Ramos (cell line): ENCODE measurements around the gene ARL6IP6.

ENCODE experiments used
- in situ Hi-C: fragments of 300-500 bp; cut with MboI; formaldehyde crosslinking; loops from one replicate; pipeline ENCODE4 v1.14.3; 2022; ENCODE audit warnings: low sequenced_read_pairs; ENCODE audit not compliant: unreplicated experiment

Gene ARL6IP6

DNA sequence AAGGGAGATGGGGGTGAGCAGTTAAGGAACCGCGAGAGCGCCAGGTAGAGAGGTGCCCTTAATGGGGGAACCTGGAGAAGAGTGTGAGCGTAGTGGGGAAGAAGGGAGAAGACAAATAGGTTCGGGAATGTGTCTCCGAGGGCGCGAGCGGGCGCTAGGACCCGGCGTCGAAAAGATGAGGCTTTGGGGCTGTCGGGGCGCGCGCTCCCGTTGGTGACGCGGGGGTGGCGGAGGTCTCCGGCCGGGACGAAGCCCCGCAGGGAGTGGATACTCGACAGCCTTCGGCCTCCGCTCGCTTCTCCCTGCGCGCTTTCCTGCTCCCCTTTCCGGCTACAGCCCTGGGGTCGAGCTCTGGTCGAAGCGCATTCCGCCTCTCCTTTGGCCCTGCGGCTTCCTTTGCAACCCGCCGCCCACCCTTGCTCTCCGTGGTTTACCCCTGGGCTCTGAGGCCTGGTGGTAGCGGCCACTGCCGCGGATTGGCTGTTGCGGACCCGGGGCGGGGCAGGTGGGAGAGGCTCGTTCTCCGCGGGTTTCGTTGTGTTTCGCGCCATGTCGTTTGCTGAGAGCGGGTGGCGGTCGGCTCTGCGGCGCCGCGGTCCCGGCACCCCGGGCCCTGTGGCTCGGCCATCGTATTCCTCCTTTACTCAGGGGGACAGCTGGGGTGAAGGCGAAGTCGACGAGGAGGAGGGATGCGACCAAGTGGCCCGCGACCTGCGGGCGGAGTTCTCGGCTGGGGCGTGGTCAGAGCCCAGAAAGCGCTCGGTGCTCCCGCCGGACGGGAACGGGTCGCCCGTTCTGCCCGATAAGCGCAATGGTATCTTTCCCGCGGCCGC, at the start of gene ARL6IP6:
ARL6IP6 (plus strand) TSS at position 545 of the 833 bp plus-strand sequence; CDS start at position 550, 5 bp downstream.
- in situ Hi-C loops: no loop called here

DNA sequence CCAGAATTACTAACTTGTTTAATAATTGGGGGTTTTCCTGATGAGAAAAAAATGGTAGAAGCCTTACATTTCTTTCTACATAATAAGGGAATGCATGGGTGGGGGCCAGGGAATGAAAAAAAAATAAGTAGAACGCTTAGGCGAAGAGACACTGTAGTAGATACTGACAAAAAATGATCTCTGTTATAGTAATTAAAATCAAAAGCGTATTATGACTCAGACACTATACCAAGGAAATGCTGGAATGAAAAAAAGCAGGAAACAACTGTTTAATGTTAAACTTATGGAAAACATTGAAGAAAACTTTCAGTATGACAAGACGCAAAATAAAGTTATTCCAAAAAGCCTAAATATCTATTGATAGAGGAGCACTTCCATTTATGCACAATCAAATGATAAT, 44.1 kb upstream of the ARL6IP6 start:
- in situ Hi-C loops: loop anchor here (25.0 kb wide), 1 partner anchor 1212 kb away; no protein-coding TSS in a partner anchor

DNA sequence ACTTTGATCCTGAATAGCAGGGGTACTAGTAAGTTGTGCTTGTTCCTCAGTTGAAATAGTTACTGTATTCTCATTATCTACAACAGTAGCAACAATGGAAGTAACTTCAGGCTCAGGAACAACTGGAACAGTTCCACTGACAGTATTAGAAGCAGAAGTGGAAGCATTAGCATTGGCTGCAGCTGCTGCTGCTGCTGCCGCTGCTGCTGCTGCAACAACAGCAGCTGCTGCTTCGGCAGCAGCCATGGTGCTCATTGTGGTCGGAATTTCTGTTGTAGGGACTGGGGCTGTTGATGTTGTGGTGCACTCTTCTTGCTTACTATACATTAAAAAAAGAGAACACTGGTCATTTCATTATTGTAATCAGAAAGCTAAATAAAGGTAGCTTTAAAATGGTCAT, 42.0 kb upstream of the ARL6IP6 start:
- in situ Hi-C loops: no loop called here

DNA sequence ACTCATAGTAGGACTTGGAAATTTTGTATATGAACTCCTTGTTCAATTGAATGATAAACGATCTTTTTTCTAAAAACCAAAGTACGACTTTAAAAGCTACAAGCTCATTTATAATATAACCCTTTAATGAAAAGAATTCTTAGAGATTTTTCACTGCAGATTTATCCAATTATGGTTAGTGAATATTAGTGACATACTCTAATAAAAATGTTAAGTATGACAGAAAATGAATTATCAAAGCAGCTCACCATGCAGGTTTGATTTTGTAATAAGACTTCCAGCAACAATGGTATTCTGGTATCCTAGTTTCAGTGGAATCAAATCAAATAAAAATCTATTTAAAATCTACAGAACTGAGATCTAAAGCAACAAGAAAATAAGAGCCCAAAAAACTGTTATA, 39.6 kb upstream of the ARL6IP6 start:
- in situ Hi-C loops: no loop called here

DNA sequence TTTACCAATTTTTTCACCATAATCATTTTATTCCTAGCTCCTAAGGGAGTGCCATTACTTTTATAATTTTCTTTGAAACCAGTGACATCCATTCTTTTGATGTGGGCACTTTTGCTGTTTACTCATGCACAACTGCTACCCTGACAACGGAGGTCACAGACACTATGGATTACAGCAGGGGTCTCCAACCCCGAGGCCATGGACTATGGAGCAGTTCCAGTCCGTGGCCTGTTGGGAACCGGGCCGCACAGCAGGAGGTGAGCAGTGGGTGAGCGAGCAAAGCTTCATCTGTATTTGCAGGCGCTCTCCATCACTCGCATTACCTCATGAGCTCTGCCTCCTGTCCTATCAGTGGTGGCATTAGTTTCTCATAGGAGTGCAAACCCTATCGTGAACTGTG, 35.8 kb upstream of the ARL6IP6 start:
- in situ Hi-C loops: no loop called here

DNA sequence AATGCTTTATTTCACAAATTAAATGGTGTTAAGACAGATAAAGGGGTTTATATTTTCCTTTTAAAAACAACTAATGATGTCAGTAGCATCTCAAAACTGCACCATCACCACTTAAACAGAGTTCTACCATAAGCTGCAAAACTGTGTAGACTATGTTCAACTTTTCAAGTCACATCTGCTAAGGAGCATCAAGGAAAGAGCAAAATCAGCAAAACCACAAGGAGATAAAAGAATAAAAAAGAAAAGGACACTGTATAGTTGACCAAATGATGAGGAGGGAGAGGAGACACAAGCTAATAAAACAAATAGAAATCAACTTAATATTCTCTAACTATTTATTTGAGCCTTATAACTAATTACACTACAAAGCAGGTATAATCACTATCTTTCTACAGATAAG, 35.0 kb upstream of the ARL6IP6 start:
- in situ Hi-C loops: no loop called here

DNA sequence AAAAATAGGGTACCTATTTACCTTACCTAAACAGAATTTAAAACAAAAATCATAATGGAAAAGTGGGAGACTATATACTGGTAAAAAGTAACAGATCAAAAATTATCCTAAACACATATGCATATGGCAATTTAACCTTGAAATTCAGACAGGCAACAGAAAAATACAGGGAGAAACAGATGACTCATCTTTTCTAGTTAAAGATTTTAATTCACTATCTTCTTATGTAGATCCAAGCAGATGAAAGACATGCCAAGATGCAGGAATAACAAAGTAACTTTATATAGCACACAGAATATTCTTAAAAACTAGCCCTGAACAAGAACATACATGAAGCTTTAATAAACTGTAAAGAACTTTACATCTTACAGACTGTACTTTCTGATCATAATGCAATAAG, 32.1 kb upstream of the ARL6IP6 start:
- in situ Hi-C loops: no loop called here

DNA sequence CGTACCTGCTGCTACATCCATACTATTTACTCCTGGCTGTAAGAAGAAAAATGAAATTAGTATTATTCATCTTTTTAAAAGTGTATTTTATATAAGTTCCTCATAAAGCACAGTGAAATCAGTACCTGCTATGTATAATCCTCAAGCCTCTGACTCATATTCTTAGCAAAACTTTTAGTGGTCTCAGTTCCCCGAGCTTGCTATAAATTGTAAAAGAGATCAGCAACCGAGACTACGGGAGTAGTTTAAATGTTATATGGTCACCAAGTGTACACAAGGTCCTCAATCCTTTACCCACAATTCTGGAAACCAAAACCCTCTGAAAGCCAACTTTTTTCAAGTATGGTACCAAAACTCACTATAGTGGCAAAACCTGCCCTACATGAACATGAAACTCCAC, 25.4 kb upstream of the ARL6IP6 start:
- in situ Hi-C loops: no loop called here

DNA sequence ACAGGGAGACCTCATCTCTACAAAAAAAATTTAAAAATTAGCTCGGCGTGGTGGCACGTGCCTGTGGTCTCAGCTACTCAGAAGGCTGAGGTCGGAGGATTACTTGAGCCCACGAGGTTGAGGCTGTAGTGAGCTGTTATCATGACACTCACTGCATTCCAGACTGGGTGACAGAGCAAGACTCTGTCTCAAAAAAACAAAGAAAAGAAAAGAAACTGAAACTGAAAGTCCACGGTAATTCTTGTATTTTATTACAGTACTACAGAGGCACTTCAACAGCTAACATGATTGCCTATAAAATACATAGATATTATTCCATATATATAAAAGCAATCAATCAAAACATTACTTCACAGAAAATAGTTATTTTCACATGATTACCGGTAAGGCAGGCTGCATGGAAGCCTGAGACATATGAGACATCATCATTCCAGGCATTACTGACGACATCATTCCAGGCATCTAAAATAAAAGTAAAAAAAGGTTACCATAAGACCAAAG, 24.2 kb upstream of the ARL6IP6 start:
- in situ Hi-C loops: no loop called here

DNA sequence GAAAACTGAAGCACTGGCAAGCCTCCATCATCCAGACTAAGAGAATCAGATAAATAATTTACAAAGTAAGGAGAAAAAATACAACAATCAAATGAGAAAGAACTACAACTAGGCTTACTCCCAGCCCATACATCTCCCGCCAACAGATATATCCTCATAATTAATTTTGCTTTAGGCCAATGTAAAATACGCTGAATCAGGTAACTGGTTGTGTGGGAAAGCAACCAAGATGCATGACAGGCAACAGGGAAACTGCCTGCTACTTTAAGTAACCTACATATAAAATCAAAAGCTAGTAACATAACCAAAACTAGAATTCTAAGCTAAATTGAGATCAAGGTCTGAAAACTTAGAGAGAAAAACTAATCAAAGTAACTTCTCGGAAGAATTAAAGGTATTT, 22.7 kb upstream of the ARL6IP6 start:
- in situ Hi-C loops: no loop called here

DNA sequence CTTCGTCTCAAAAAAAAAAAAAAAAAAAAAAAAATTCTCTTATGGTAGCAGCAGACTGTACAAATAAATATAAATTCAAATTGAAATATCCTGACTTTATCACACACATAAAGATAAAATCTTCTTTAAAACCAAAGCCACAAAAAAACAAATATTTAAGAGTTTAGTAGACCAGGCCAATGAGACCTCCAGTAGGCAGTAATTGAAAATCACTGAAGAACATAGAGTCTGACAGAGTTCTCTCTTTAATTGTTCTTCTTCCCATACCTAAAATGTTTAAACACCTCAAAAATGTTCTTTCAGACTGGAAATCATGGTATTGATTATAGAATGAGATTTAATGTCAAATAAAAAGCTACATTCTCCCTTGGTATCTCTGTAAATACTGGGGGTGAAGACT, 21.9 kb upstream of the ARL6IP6 start:
- in situ Hi-C loops: no loop called here

DNA sequence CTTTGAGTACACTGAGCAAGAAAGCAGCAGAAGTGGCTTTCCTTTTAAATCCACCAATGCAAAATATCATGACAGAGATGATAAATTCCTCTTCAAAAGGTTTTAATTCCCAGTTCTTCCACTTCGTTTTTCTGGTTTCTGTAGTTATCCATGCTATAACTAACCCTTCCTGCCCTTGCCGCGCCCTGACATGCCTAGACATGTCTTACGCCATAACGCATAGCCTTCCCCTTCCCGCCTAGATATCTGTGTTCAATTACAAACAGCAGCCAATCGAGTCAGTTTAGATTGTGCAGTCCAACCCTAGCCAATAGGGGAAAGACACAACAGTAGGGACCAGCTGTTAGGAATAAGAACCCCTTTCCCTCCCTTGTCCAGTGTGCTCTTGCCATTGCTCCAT, 17.2 kb upstream of the ARL6IP6 start:
- in situ Hi-C loops: no loop called here

DNA sequence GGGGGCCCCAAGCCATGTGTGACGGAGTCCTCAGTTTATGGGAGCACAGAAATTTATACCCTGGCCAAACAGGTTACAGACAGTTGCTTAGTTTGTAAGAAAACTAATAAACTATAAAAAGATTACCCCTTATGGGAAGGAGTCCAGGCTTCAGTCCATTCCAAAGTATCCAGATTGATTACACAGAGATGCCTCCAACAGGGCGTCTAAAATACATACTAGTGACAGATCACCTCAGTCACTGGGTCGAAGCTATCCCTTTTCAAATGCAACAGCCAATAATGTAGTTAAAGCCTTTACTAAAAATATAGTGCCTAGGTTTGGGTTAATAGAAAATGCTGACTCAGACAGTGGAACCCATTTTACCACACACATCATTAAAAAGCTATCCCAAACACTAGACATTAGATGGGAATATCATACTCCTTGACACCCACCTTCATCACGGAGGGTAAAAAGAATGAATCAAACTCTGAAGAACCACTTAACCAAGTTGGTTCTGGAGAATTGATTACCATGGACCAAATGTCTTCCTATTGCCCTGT, 11.9 kb upstream of the ARL6IP6 start:
- in situ Hi-C loops: no loop called here

DNA sequence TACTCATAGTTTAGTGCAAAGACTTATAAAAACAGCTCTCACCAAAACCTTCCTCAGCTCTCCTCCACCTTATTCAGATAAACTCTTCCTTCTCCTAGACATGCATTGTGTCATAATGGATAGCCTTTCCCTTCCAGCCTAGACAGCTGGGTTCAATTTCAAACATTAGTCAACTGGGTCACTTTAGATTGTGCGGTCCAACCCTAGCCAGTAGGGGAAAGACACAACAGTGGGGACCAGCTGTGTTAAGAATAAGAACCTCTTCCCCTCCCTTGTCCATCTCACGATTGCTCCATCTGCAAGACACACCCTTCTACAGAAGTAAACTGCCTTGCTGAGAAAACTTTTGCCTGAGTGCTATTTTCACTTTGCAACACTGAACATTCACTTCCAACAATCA, 9.7 kb upstream of the ARL6IP6 start:
- in situ Hi-C loops: no loop called here

DNA sequence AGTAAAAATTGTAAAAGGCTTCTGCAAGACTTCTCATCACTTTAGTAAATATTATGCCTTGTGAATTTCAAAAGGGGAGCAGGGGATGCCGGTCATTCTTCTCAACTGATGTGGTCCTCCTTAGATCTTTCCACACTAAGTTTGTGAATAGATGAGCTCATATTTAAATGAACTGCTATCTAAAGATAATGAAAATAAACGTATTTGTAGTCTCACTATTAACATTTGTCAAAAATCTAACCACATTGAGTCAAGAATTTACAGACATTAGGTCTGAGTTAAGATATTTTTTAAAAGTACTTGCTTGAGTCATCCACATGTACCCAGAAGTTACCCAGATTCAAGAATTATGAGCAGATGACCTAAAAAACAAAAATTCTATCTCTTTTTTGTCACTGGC, 7.7 kb upstream of the ARL6IP6 start:
- in situ Hi-C loops: no loop called here

DNA sequence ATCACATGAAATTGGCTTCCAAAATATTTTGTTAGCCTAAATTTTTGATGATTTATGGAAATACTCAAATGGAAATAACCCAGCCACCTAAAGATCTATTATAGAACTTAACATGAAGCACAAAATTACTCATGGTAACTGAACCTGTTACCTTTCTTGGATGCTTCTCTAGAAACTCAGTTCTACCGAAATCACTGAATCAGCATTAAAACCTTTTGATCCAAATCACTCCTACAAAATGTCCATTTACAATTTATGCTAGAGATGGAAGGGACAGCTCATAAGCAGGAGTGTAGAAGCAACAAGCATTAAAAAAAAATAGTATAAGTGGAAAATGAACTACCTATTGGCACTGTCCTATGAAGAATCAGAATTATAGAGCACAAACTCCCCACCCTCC, 3.3 kb upstream of the ARL6IP6 start:
- in situ Hi-C loops: no loop called here

DNA sequence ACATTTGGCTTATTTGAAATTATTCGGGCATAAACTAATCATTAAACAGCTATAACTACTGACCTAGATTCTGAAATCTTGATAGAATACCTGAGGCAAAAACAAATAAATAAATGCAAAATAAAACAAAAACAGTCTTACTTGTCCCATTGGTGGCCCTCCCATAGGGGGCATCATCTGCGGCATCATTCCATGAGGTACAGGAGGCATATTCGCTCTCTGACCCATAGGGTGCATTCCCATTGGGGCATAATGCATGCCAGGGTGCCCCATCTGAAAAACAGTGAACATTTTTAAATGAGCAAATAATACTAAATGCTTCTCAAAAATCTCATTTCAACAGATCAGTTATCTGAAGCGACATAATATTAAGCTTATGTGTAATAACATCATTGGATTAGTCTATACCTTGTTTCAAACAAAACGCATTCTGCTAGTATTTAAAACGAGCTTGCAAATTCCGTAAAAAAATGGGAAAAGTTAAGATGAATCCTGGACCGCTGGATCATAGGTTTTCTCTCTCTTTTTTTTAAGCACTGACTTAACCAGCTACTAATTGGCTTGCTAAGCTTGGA, 2.5 kb upstream of the ARL6IP6 start:
- in situ Hi-C loops: no loop called here

DNA sequence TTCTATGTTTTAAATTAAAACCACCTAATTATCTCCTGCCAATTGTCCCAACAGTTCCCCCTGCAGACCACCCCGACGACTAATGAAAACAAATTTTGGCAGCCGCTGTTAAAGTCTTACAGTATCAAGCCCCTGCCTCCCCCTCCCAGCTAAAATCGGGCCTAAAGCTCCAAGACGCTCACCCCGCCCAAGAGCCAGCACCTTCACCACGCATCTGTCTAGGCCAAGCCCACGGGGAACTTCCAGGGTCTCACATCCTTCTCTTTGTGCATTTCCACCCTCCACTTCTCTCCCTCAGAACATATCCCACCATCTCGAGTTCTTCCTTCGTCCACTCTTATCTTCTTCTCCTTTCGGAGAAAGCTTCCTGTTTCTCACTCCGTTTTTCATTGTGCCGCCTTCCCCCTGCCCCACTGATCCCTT, 1.6 kb upstream of the ARL6IP6 start:
- in situ Hi-C loops: no loop called here

DNA sequence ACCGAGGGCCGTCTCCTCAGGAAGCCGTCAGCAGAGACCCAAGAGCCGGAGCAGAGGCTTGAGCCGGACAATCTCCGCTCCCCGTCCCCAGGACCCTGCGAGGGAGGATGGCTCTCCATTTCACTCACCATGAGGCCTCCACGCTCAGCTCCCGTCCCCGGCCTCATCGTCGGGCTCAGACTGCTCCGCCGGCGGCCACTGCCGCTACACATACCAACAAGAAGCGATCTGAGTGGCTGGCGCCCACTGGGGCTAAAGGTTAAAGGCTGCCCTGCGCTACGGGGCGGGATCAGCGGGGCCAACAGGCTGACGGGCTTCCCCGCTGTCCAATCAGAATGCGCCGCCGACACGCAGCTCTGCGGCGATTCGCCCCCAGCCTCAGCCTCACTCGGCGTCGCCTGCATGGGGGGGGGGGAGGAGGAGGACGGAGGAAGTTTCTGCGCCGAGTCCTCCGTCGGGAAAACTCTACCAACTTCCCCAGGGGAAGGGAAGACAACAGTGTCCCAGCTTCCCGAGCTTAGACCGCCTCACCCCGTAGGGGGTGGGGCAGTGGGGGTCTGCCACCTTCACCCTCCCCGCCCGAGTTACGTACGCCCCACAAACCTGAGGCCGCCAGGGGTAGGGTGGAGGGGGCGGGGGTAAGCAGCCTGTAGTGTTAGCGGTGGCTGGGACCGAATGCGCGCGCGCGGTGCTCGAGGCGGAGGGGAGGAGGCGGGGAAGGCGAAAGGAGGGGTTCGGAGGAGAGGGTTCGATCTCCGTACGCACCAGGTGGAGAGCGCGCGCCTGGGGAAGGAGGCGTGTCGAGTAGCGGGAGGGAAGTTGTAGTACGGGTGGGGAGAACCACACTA, 968 bp upstream of the ARL6IP6 start, which contains the start of gene PRPF40A:
PRPF40A (minus strand) TSS at position 234 of the 848 bp plus-strand sequence; CDS start at position 212, 22 bp downstream.
- in situ Hi-C loops: no loop called here

DNA sequence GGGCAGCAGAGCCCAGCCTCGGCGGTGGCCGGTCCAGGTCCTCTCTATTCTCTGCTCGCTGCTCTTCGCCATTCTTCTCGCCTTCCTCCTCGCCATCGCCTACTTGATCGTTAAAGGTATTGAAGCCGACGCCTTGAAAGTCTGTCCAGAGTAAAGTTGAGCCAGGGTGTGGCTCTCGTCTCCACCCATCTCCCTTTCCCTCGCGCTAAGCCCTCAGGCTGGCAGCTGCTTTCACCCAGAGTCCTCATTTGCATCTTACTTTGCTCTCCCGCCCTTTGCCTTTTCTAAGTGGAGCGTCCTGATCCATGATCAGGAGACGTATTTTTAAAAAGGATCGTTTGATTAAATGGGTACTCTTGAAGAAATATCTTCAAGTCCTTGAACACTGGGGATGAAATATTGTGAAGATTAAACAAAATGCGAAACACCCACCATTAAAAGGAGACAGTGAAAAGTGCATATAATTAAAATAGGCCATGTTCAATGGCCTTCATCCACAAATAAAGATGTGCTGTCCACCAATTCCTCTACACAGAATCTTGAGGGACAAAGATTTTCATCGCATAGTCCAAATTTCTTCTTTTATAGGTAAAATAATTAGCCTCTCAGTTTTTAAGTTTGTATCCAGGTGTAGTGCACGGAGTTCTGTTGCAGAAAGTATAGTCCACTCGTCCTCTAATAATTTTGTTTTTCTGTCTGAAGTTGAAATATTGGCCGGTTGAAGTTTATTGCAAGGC, 657 bp downstream of the ARL6IP6 start:
- in situ Hi-C loops: no loop called here
